ENCODE measurements around the gene RTL5.

- no peak for TF ChIP-seq CTCF (conservative IDR thresholded peaks at IDR 0.05; ENCODE audit: low read length)
- TF ChIP-seq EZH2phosphoT487 (IDR thresholded peaks at IDR 0.05; ENCODE audit: borderline replicate concordance), result no peak
Measured at GRCh38 chrX:72115380-72115779, 16.3 kb downstream of the RTL5 start.
